UCSD-AML1 (cell line): ENCODE measurements around the gene ATXN7L1.
"Not testable (repeated sequence)": the region's sequence is repeated elsewhere in the genome, so short reads cannot be mapped to it uniquely, and the experiment has no call there.

ENCODE experiments used
- DNase-seq: peaks from one replicate; lab custom pipeline; 2025; ENCODE audit not compliant: unreplicated experiment; lab: John Stamatoyannopoulos, UW

The ATXN7L1 gene

DNA sequence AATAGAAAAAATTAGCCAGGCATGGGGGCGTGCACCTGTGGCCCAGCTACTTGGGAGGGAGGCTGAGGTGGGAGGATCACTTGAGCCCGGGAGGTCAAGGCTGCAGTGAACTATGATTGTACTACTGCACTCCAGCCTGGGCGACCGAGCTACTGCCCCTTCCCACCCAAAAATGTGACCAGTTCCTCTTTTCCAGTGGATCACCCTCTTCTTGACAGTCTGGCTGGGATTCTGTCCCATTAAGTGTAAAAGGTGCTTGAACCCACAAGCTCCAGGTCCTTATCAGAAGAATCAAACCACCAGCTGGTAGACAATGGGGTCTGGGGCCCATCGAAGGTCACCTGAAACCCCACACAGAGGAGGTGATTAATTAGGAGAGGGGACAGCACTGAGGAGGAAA, 14.1 kb downstream of the ATXN7L1 start:
- no peak for DNase-seq

GRCh38 chr7:105861224-105861623, 15.2 kb downstream of the ATXN7L1 start:
- no peak for DNase-seq

DNA sequence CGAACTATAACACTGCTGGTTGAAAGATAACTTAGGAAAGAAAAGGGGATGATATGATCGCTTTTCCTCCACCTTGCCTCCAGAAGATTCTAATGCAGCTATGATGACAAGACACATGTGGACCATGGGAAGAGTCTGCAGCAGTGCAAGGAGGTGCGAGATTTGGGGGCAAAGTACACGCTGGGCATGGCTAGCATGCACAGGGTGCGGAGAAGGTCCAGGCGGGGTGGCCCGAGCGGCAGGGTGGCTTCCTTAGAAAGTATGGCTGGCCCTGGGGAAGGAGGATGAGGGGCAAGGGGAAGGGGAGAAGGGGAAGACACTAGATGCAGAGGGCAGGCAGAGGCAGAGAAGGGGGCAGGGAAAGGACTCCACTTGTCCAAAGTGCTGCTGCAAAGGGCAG, 15.6 kb downstream of the ATXN7L1 start:
- DNase-seq, result no peak

DNA sequence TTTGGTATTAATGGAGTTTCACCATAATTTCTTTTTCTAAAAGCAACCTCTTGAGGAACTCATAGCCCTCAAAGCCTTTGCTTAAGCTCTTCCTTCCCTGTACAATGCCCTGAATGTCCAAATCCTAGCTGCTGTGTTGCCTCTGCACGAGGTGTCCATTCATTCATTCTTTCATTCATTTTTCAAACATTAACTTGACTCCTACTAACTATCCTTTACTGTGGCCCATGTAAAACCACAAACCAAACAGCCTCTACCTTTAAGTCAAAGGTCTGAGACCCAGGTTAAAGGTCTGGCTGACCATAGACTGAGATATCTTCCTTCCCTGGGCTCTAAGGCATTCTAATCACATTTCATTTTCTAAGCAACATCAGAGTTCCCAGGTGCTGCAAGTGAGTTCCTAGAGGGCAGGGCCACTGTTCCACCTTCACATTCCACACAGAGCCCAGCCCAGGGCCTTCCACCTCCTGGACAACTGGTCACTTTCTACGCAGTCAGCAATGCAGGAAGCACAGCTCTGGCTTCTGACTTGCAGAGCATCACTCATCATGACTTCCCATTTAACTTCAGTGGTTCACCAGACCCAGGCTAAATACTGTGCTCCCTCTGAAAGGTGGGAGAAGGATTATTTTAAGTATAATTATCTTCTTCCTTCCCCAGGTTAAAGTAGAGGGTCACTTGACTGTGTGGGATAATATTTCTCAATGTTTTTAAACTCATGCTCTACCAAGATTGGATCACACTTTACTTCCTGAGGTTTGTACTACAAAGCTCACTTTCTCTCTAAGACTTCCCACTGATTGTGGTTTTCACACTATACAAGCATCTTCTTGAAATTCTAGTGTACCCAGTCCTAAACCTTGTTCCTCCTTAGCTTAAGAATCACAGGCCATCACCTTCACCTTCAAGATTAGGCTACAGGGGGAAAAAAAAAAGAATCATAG, 19.1 kb downstream of the ATXN7L1 start:
- DNase-seq, result no peak

DNA sequence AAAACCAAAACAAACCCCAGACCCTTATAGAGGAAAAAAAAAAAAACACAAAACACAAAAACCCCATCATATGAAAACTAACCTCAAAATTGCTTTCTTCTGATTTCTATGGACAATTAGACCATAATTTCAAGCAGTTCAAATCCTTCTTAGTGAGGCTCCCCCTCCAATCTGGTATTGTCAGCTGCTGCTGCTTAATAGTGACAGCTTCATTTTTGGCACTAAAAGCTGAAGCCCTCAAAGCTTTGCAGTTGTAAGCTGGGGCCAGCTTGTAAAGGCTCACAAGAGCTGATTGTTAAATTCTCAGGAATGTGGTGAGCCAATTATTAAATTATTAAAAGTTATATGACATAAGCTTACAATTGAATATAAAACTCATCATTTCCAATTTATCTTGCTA, 21.9 kb downstream of the ATXN7L1 start:
- no peak for DNase-seq

DNA sequence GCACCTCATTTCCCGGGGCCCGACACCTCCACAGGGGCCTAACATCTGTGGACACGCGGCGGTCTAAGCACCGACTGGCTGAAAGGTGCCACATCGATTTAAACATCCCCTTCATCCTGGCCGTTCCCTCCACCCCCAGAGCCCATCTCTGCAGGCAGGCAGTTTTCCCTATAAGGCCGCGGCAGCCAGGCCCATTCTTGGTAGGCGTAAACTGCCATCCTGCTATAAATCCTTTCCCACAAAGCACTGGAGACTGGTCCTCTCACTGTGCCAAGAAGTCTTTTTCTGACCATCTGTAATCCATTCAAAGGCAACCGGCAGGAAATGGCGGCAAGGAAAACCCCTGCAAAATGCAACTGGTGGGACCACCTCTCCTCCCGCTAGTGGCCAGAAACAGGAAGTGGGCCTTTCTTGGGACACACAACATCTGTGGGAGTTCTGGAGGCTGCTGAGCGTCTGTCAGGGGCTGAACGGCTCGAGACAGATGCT, 22.4 kb downstream of the ATXN7L1 start:
- no peak for DNase-seq

DNA sequence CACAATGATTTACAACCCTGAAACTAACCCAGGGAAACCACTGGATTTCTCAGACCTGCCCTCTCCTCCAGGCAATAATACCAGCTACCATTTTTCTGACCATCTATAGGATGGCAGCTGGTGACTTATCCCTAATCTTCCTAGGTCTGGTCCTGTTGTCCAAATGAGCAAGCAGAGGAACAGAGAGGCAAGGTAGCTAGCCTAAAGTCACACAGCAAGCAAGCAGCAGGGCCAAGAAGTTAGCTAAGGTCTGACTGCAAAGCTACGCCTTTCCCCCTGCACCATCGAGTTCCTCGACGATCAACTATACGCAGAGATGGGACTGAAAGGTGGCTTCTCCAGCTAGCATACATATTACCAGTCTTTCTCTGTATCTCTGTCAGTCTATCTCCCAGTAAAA, 25.3 kb downstream of the ATXN7L1 start:
- DNase-seq, result no peak

GRCh38 chr7:105849122-105849855, 27.1 kb downstream of the ATXN7L1 start:
- DNase-seq, result no peak

DNA sequence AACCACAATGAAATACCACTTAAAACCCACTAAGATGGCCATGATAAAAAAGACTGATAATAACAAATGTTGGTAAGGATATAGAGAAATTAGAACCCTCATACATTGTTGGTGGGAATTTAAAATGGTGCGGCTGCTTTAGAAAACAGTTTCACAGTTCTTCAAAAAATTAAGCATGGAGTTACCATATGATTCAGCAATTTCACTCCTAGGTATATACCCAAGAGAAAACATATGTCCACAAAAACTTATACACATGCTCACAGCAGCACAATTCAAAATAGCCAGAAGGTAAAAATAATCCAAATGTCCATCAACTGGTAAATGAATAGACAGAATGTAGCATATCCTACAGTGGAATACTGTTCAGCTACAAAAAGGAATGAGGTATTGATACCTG, 30.0 kb downstream of the ATXN7L1 start:
- no peak for DNase-seq

DNA sequence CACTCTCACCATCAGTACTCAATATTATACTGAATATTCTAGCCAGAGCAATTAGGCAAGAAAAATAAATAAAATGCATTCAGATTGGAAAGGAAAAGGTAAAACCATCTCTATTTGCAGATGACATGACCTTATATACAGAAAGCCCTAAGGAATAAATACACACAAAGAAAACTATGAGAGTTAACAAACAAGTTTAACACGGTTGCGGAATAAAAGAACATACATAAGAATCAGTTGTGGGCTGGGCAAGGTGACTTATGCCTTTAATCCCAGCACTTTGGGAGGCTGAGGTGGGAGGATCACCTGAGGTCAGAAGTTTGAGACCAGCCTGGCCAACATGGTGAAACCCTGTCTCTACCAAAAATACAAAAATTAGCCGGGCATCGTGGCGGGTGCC, 31.7 kb downstream of the ATXN7L1 start:
- not testable (repeated sequence) for DNase-seq

DNA sequence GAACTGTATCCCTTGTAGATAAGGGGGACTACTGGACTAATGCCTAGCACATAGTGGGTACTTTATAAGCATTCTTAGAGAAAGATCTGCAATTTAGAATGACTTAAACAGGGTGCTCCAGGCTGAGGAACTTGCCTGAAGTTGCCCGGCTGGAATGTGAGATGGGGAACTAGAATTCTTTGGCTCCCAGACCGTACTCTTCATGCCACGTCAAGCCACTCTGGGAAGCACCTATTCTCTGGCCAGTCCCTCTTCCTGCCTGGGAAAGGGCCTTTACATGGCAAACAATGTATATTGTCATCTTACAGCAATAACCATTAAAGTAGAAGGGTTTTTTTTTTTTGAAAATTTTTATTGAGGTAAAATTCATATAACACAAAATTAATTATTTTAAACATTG, 34.5 kb downstream of the ATXN7L1 start:
- no peak for DNase-seq

DNA sequence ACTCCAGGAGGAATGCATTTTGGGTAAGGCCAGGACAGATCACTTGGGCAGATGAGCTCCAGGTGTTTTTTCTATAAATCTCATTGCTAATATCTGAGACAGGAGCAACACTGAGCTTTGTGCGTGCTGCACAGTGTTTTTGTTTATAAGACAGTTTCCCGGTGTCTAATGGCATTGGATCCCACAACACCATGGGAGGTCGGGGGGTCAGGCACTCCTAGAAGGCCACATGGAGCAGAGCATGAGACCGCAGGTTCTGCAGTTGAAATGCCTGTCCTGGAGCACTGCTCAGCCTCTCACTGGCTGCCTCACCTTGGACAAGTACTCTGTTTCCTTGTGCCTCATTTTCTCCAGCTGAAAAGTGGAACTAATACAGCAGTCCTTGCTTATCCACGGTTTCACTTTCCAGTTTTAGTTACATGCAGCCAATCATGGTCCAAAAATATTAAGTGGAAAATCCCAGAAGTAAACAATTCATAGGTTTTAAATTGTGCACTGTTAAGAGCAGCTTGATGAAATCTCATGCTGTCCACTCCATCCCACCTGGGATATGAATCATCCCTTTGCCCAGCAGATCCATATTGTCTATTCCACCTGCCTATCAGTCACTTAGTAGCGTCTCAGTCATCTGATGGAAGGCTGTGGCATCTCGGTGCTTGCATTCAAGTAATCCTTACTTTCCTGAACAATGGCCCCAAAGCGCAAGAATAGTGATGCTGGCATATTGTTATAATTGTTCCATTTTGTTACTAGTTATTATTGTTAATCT, 35.2 kb downstream of the ATXN7L1 start:
- DNase-seq, result no peak

- no peak for DNase-seq
These were observed 37.1 kb downstream of the ATXN7L1 start for GRCh38 chr7:105839266-105839665.

- no peak for DNase-seq
These were observed 37.7 kb downstream of the ATXN7L1 start for GRCh38 chr7:105838627-105839231.

DNA sequence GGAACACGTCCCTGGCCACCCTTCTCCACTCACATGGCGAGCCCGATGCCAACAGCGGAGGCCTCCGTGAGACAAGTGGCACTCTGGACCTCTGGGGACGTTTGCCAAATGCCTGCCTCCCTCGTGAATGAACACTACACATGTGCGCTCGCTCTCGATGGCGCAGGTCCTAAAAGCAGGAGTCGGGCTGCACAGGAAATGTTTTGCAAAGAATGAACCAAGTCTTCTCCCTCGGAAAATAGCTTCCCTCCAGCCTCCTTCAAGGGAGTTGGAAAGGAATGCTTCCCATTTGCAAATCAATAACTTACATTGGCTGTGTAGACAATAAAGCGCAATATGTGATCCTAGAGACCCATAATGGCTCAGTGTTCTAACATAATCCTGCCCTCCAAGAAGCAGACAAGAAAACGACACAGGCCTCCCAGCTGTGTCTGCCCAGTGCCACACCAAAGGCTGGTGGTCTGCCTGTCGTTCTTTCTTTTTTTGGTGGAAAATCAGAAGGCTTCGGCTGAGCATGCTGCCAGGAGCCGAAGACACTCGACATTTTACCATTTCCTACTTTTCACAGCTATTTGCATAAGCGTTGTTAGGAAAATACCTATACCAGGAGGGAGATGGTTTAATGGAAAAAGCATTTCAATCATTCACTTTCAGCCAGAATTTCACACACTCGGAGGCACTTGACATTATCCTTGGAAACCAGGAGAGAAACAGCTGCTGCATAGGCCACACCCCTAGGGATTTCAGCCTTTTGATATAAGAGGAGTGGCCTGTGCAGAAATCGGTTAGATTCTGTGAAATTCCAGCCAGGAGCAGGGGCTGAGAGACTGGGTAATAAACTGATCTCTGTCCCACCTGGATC, 38.4 kb downstream of the ATXN7L1 start:
- no peak for DNase-seq

GRCh38 chr7:105835441-105835840, 41.0 kb downstream of the ATXN7L1 start:
- no peak for DNase-seq

- DNase-seq, result no peak
These were observed 44.4 kb downstream of the ATXN7L1 start for GRCh38 chr7:105831824-105832535.

DNA sequence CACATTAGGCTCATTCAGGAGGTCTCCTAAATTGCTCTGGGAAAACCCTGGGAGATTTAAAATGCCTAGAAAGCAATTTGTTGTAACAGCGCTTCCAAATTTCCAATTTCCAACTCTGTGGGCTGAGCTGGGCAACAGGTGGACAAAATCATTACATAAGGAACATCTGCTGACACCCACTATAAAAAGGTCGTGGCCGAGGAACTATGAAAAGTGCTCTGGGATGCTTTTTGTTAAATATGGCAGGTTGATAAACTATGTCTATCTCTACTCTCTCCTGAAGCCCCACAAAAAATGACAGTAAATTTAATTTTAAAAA, 45.1 kb downstream of the ATXN7L1 start:
- no peak for DNase-seq
